HG02981 (cell line): ENCODE results near the gene GPC6.

ENCODE experiments used
- ATAC-seq: cut with Tn5 transposase; IDR thresholded peaks from one replicate; pipeline ENCODE4 v1.9.1; 2021; ENCODE audit warnings: mild to moderate bottlenecking, moderate library complexity; ENCODE audit not compliant: unreplicated experiment

GPC6 gene

GRCh38 chr13:94362411-94362909 lies 1135.9 kb downstream of the GPC6 start:
- ATAC-seq: peak; percentile 99

- ATAC-seq: no peak
These were observed 1140.1 kb downstream of the GPC6 start for GRCh38 chr13:94366677-94367076.

GRCh38 chr13:94369972-94370436 lies 1143.4 kb downstream of the GPC6 start:
- no peak for ATAC-seq

- ATAC-seq: no peak
These were observed 1145.2 kb downstream of the GPC6 start for GRCh38 chr13:94371855-94372254.

GRCh38 chr13:94382517-94382916 lies 1155.9 kb downstream of the GPC6 start:
- no peak for ATAC-seq

- ATAC-seq: no peak
These were observed 1156.4 kb downstream of the GPC6 start for GRCh38 chr13:94382960-94383359.

- no peak for ATAC-seq
These were observed 1157.8 kb downstream of the GPC6 start for GRCh38 chr13:94384231-94384905.

- no peak for ATAC-seq
These were observed 1160.4 kb downstream of the GPC6 start for GRCh38 chr13:94387047-94387446.

GRCh38 chr13:94389604-94390351 lies 1163.2 kb downstream of the GPC6 start:
- no peak for ATAC-seq

GRCh38 chr13:94390881-94391280 lies 1164.3 kb downstream of the GPC6 start:
- no peak for ATAC-seq

GRCh38 chr13:94394723-94395122 lies 1168.1 kb downstream of the GPC6 start:
- no peak for ATAC-seq

- ATAC-seq: no peak
These were observed 1169.3 kb downstream of the GPC6 start for GRCh38 chr13:94395860-94396259.

GRCh38 chr13:94399812-94400211 lies 1173.2 kb downstream of the GPC6 start:
- no peak for ATAC-seq

GRCh38 chr13:94400874-94401273 lies 1174.3 kb downstream of the GPC6 start:
- ATAC-seq: no peak

- ATAC-seq: no peak
These were observed 1181.9 kb downstream of the GPC6 start for GRCh38 chr13:94408314-94409036.

GRCh38 chr13:94411747-94412146 lies 1185.1 kb downstream of the GPC6 start:
- ATAC-seq: no peak

- ATAC-seq: no peak
These were observed 1186.4 kb downstream of the GPC6 start for GRCh38 chr13:94412870-94413597.

GRCh38 chr13:94413598-94413944 lies 1187.0 kb downstream of the GPC6 start:
- no peak for ATAC-seq

- ATAC-seq: no peak
These were observed 1187.5 kb downstream of the GPC6 start for GRCh38 chr13:94414141-94414540.

GRCh38 chr13:94414708-94415107 lies 1188.1 kb downstream of the GPC6 start:
- ATAC-seq: no peak
